Neutrophil (primary cell): Measurements from ENCODE around the gene CERS6.

Experiments
- H3K27ac ChIP-seq: fragments of 200-600 bp; sonication (generic); 2 replicates; pipeline ENCODE4 v1.5.1; 2016; ENCODE audit warnings: mild to moderate bottlenecking, moderate library complexity
- H3K27me3 ChIP-seq: fragments of 200-600 bp; sonication (generic); 2 replicates; pipeline ENCODE4 v1.6.0; 2016; ENCODE audit warnings: mild to moderate bottlenecking
- H3K36me3 ChIP-seq: fragments of 200-600 bp; sonication (generic); 2 replicates; pipeline ENCODE4 v1.5.1; 2017
- H3K4me1 ChIP-seq, 2 experiments: fragments of 200-600 bp in 1 of 2; sonication (generic) in 1 of 2; 1 replicate in 1 of 2; 2 replicates in 1 of 2; pipeline versions ENCODE4 v1.5.1 to v1.6.1; 2013 to 2016; ENCODE audit warnings: low read depth in 1 of 2, low read length in 1 of 2, mild to moderate bottlenecking in 1 of 2, moderate library complexity in 1 of 2; ENCODE audit not compliant: control insufficient read depth in 1 of 2, insufficient read depth in 1 of 2
- H3K4me3 ChIP-seq, 2 experiments: fragments of 200-600 bp in 1 of 2; sonication (generic) in 1 of 2; 1 replicate in 1 of 2; 2 replicates in 1 of 2; pipeline ENCODE4 v1.5.1; 2013 to 2016; ENCODE audit warnings: low read depth in 1 of 2, low read length in 1 of 2, mild to moderate bottlenecking in 1 of 2, moderate library complexity in 1 of 2
- H3K9me3 ChIP-seq: fragments of 200-600 bp; sonication (generic); 2 replicates; pipeline ENCODE4 v1.5.1; 2016
- CTCF ChIP-seq: fragments of 200-600 bp; sonication (generic); IDR thresholded peaks from 2 replicates; pipeline ENCODE4 v1.5.1; 2016; ENCODE audit warnings: antibody characterized with exemption

The CERS6 gene

GRCh38 chr2:168734199-168734760, 278.2 kb downstream of the CERS6 start:
- Histone ChIP-seq H3K4me3 (no peak overlapping the region), H3K9me3 (no peaks in the 10 kb centered on the region), H3K36me3 (no peaks in the 10 kb centered on the region), H3K4me1 (peaks cover 6 to 9% of the 10 kb centered on the region in 2 experiments), H3K27ac (no peak overlapping the region), H3K27me3 (no peaks in the 10 kb centered on the region)
- TF ChIP-seq CTCF, result no peak

GRCh38 chr2:168736649-168737445, 280.8 kb downstream of the CERS6 start:
- no peaks in the 10 kb centered on the region for H3K27me3 ChIP-seq
- peaks cover 3% of the 10 kb centered on the region in 2 experiments for H3K4me1 ChIP-seq
- no peak overlapping the region for H3K4me3 ChIP-seq
- H3K36me3 ChIP-seq, result no peaks in the 10 kb centered on the region
- no peak overlapping the region for H3K27ac ChIP-seq
- TF ChIP-seq CTCF, result no peak
- no peaks in the 10 kb centered on the region for H3K9me3 ChIP-seq

- Histone ChIP-seq H3K27ac (no peak overlapping the region), H3K4me1 (no peaks in the 10 kb centered on the region), H3K4me3 (no peak overlapping the region), H3K27me3 (no peaks in the 10 kb centered on the region), H3K36me3 (no peaks in the 10 kb centered on the region), H3K9me3 (no peaks in the 10 kb centered on the region)
- no peak for TF ChIP-seq CTCF
Observed at GRCh38 chr2:168738062-168738461, 282.0 kb downstream of the CERS6 start.

GRCh38 chr2:168740360-168740759, 284.3 kb downstream of the CERS6 start:
- TF ChIP-seq CTCF, result no peak
- H3K4me3 ChIP-seq, result no peak overlapping the region
- H3K4me1 ChIP-seq, result no peaks in the 10 kb centered on the region
- H3K27me3 ChIP-seq, result no peaks in the 10 kb centered on the region
- no peaks in the 10 kb centered on the region for H3K9me3 ChIP-seq
- H3K27ac ChIP-seq, result no peak overlapping the region
- H3K36me3 ChIP-seq, result no peaks in the 10 kb centered on the region

- H3K27ac ChIP-seq, result no peak overlapping the region
- no peaks in the 10 kb centered on the region for H3K4me1 ChIP-seq
- H3K36me3 ChIP-seq, result no peaks in the 10 kb centered on the region
- H3K4me3 ChIP-seq, result no peak overlapping the region
- H3K27me3 ChIP-seq, result no peaks in the 10 kb centered on the region
- no peaks in the 10 kb centered on the region for H3K9me3 ChIP-seq
- TF ChIP-seq CTCF, result no peak
Observed at GRCh38 chr2:168740788-168741187, 284.7 kb downstream of the CERS6 start.
